Right atrium auricular region (tissue), 2 donors: Measurements from ENCODE around the gene CROCC2. TPM values are rescaled to one million over a fixed set of nuclear protein-coding genes. Genes with fewer than 3 reads are reported as not detected.
"Not testable (repeated sequence)": the region's sequence is repeated elsewhere in the genome, so short reads cannot be mapped to it uniquely, and the experiment has no call there.

Source experiments
- DNase-seq: peaks from one replicate; pipeline ENCODE4 v3.0.0-alpha.2; 2019; ENCODE audit warnings: low spot score
- H3K27ac ChIP-seq, 2 donors: fragments of 200-600 bp; sonication (generic); 1 replicate in 1 of 2; 2 replicates in 1 of 2; pipeline ENCODE4 v1.5.1; 2016 to 2019
- H3K27me3 ChIP-seq, 2 donors: fragments of 200-600 bp; sonication (generic); one replicate each; pipeline versions ENCODE4 v1.5.1 to v1.6.0; 2017 to 2019
- H3K36me3 ChIP-seq: fragments of 200-600 bp; sonication (generic); one replicate; pipeline ENCODE4 v1.5.1; 2016
- H3K4me1 ChIP-seq, 2 donors: fragments of 200-600 bp; sonication (generic); one replicate each; pipeline versions ENCODE4 v1.5.1 to v1.6.0; 2017 to 2019
- H3K4me3 ChIP-seq, 2 donors: fragments of 200-600 bp; sonication (generic); 1 replicate in 1 of 2; 2 replicates in 1 of 2; pipeline ENCODE4 v1.5.1; 2017 to 2019; ENCODE audit warnings: mild to moderate bottlenecking in 1 of 2, moderate library complexity in 1 of 2
- H3K9me3 ChIP-seq, 2 donors: fragments of 200-600 bp; sonication (generic); one replicate each; pipeline ENCODE4 v1.5.1; 2019
- CTCF ChIP-seq, 2 donors: fragments of 200-600 bp; sonication (generic); IDR thresholded peaks; one replicate each; pipeline ENCODE4 v1.5.1; 2019; ENCODE audit warnings: antibody characterized with exemption in 2 of 2
- total RNA-seq, 2 donors: library from RNA; depleted of rRNA; stranded (reverse); fragments of >200 nt; gene quantifications; one replicate each; pipeline ENCODE4 v1.1.0, GENCODE V29; 2016

Gene CROCC2
- total RNA-seq, 2 donors from 2014 or later, result not detected

GRCh38 chr2:240970816-240971215 is 64.7 kb downstream of the CROCC2 start:
- H3K9me3 ChIP-seq, result no peaks in the 10 kb centered on the region
- DNase-seq, result no peak
- H3K36me3 ChIP-seq, result no peaks in the 10 kb centered on the region
- H3K4me1 ChIP-seq, result no peaks in the 10 kb centered on the region
- H3K27me3 ChIP-seq, result no peaks in the 10 kb centered on the region
- no peak overlapping the region for H3K27ac ChIP-seq
- TF ChIP-seq CTCF (IDR thresholded peaks at IDR 0.05), result no peak
- H3K4me3 ChIP-seq, result no peak overlapping the region

DNA sequence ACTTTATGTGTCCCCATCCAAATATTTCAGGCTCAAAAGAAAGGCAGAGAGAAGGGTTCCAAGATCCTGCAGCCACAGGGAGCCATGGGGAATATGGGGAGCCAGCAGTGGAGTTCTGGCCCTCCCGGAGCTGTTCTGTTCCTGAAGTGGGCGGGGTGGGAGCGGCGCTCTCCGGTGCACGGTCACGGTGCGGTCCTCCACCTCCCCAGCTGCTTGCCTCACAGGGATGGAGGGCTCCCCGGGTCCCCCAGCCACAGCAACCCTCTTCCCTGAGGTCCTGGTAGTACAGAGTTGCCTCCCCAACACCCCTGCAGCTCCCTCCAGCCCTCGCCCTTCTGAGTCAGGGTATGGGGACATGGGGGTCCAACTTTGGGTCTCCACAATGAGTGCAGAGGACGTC is 66.1 kb downstream of the CROCC2 start:
- TF ChIP-seq CTCF (IDR thresholded peaks at IDR 0.05), result no peak
- no peak overlapping the region for H3K4me3 ChIP-seq
- no peaks in the 10 kb centered on the region for H3K36me3 ChIP-seq
- DNase-seq, result no peak
- no peaks in the 10 kb centered on the region for H3K4me1 ChIP-seq
- no peaks in the 10 kb centered on the region for H3K9me3 ChIP-seq
- no peak overlapping the region for H3K27ac ChIP-seq
- H3K27me3 ChIP-seq, result no peaks in the 10 kb centered on the region

DNA sequence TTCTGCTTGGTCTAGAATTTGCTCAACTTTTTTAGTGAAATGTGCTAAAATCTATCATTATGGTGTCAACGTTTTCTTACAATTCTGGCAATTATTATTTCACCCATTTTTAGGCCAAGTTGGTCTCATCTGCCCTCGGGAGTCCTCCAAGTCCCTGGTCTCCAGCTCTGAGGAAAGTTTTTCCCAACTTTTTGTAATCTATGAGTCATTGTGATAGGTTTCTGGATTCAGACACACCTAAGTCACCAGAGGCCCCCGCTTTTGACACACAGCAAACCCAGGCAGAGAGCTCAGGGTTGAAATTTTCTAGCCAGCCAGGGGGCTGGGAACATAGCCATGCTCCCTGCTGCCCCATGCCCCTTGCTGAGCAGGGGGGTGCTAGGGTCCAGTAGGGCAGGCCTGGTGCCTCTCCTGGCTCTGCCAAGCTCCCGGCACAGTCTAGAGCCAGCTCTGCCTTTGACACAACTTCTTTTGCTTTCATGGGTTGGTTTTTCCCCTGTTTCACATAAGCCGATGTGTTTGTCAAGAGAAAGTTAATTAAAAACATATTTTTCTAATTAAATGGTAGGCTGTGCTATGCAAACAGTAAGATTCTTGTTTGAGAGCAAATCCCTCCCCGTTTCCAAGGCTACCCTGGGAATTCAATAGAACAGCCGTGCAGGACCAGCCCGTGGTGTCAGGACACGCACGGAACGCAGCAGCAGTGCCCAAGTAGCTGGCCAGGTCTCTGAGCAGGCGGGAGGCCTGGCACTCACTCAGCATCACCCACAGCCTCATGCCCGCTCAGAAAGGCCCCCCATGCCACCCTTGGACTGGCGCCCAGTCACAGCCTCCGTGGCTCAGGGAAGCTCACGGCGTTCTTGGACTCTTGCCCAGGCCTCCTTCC is 66.7 kb downstream of the CROCC2 start:
- Histone ChIP-seq H3K9me3 (no peaks in the 10 kb centered on the region), H3K4me3 (no peak overlapping the region), H3K36me3 (no peaks in the 10 kb centered on the region), H3K27ac (no peak overlapping the region), H3K4me1 (no peaks in the 10 kb centered on the region), H3K27me3 (no peaks in the 10 kb centered on the region)
- no peak for TF ChIP-seq CTCF (IDR thresholded peaks at IDR 0.05)
- no peak for DNase-seq

DNA sequence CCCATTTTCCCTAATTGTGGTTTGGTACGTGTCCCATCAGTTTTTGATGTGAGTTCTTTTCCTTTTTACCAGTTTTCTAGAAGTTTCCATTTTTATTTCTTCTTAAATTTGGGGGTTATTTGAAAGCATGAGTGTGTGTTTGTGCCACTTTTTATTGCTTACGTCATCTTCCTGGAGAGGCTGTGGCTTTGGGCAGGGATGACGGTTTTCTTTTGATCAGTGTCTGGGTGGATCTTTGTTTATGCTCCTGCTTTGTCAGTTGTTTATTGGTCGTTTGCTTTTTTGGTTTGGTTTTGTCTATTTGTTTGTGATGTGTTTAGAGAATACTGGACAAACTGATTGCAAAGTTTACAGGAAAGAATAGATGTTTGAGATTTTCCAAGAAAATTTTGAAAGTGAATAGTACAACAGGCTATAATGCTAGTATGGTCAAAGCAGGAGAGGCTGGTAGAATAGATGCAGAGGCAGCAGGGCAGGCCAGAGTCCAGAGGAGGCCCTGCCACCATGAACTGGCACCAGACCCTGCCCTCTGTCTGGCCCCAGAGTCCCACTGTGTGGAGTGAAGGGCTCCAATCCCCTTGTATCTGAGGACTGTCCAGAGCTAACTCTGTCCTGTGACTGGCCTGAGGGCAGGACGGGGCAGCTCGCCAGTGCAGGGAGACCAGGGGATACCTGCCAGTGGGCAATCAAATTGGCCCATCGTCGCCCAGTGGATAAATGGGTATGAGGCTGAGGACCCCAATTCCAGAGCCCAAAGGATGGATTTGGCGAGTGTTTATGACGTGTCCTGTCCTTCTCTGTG is 68.8 kb downstream of the CROCC2 start:
- TF ChIP-seq CTCF (IDR thresholded peaks at IDR 0.05), result no peak
- no peak overlapping the region for H3K4me3 ChIP-seq
- H3K4me1 ChIP-seq, result no peaks in the 10 kb centered on the region
- no peaks in the 10 kb centered on the region for H3K9me3 ChIP-seq
- no peak for DNase-seq
- no peak overlapping the region for H3K27ac ChIP-seq
- no peaks in the 10 kb centered on the region for H3K27me3 ChIP-seq
- no peaks in the 10 kb centered on the region for H3K36me3 ChIP-seq

GRCh38 chr2:240975903-240976302 is 69.8 kb downstream of the CROCC2 start:
- H3K27me3 ChIP-seq, H3K4me1 ChIP-seq, H3K36me3 ChIP-seq, H3K9me3 ChIP-seq, H3K27ac ChIP-seq, DNase-seq, H3K4me3 ChIP-seq: not testable (repeated sequence)

- no peak for TF ChIP-seq CTCF (IDR thresholded peaks at IDR 0.05)
- no peak for DNase-seq
- Histone ChIP-seq H3K27ac (no peak overlapping the region), H3K4me1 (peaks cover 0 to 5% of the 10 kb centered on the region in 2 donors), H3K9me3 (no peaks in the 10 kb centered on the region), H3K27me3 (no peaks in the 10 kb centered on the region), H3K36me3 (no peaks in the 10 kb centered on the region), H3K4me3 (no peak overlapping the region)
These were observed 75.1 kb downstream of the CROCC2 start for GRCh38 chr2:240981280-240981679.
